PC-3 (cell line): ENCODE measurements around the gene SULT1C2. TPM values are rescaled to one million over a fixed set of nuclear protein-coding genes. Genes with fewer than 3 reads are reported as not detected.

Source experiments
- ATAC-seq: fragments of 200-7000 bp; cut with Tn5 transposase; 2 replicates; pipeline ENCODE4 v1.9.1; 2020; ENCODE audit warnings: mild to moderate bottlenecking, moderate library complexity
- BruUV-seq: library from RNA; stranded (reverse); fragments of 400-500 nt; replicated peaks from 2 replicates; lab custom pipeline; 2021; lab: Mats Ljungman, UMichigan
- CTCF ChIA-PET: fragments of 300-600 bp; sonication (Branson Sonifier 250); formaldehyde crosslinking; loops from one replicate; lab custom pipeline; 2022; ENCODE audit warnings: antibody characterized with exemption; lab: Charles Lee
- POLR2A ChIA-PET: fragments of 300-600 bp; sonication (Branson Sonifier 250); formaldehyde crosslinking; loops from one replicate; lab custom pipeline; 2022; ENCODE audit warnings: antibody characterized with exemption; ENCODE audit not compliant: unreplicated experiment; lab: Charles Lee
- DNase-seq: peaks from one replicate; pipeline ENCODE4 v3.0.0-alpha.2; 2015
- H2AFZ ChIP-seq: fragments of 300-600 bp; sonication (generic); 2 replicates; pipeline ENCODE4 v1.6.0; 2016; ENCODE audit warnings: antibody characterized with exemption, low read length
- H3F3A ChIP-seq: fragments of 300-600 bp; sonication (generic); one replicate; pipeline ENCODE4 v1.6.0; 2017; ENCODE audit warnings: antibody characterized with exemption, low read length, control low read depth, mild to moderate bottlenecking; ENCODE audit not compliant: unreplicated experiment
- H3K27ac ChIP-seq: fragments of 300-600 bp; sonication (generic); 2 replicates; pipeline ENCODE4 v1.5.1; 2016; ENCODE audit warnings: mild to moderate bottlenecking, low read length
- H3K27me3 ChIP-seq: fragments of 300-600 bp; sonication (generic); 2 replicates; pipeline ENCODE4 v1.6.1; 2016; ENCODE audit warnings: low read length, mixed read lengths
- H3K36me3 ChIP-seq: fragments of 300-600 bp; sonication (generic); 2 replicates; pipeline ENCODE4 v1.6.1; 2016; ENCODE audit warnings: low read depth, mixed run types, low read length, mixed read lengths
- H3K4me1 ChIP-seq: fragments of 300-600 bp; sonication (generic); 2 replicates; pipeline ENCODE4 v1.5.1; 2016; ENCODE audit warnings: low read length; ENCODE audit not compliant: insufficient read depth
- H3K4me2 ChIP-seq: fragments of 300-600 bp; sonication (generic); 2 replicates; pipeline ENCODE4 v1.6.0; 2016; ENCODE audit warnings: low read length
- H3K4me3 ChIP-seq: fragments of 300-600 bp; sonication (generic); 2 replicates; pipeline ENCODE4 v1.5.1; 2016; ENCODE audit warnings: mild to moderate bottlenecking, low read length, mixed read lengths
- H3K79me2 ChIP-seq: fragments of 300-600 bp; sonication (generic); 2 replicates; pipeline ENCODE4 v1.6.1; 2017; ENCODE audit warnings: low read length, mixed read lengths
- H3K9ac ChIP-seq: fragments of 300-600 bp; sonication (generic); 2 replicates; pipeline ENCODE4 v1.6.0; 2016; ENCODE audit warnings: mild to moderate bottlenecking, low read length
- H3K9me2 ChIP-seq: fragments of 300-600 bp; sonication (generic); replicated peaks from 2 replicates; pipeline ENCODE4 v1.6.1; 2016; ENCODE audit warnings: mixed run types, low read length, mixed read lengths
- H3K9me3 ChIP-seq: fragments of 300-600 bp; sonication (generic); 2 replicates; pipeline ENCODE4 v1.6.1; 2016; ENCODE audit warnings: low read length, mixed read lengths
- H4K20me1 ChIP-seq: fragments of 300-600 bp; sonication (generic); 2 replicates; pipeline ENCODE4 v1.6.1; 2016; ENCODE audit warnings: low read length, mixed read lengths
- CTCF ChIP-seq: fragments of 300-600 bp; sonication (generic); conservative IDR thresholded peaks from 2 replicates; pipeline ENCODE4 v1.5.1; 2017; ENCODE audit warnings: antibody characterized with exemption, low read depth, mild to moderate bottlenecking, low read length
- EZH2 ChIP-seq: fragments of 300-600 bp; sonication (generic); IDR thresholded peaks from one replicate; pipeline ENCODE4 v1.6.1; 2017; ENCODE audit warnings: antibody characterized with exemption, mild to moderate bottlenecking, low read length; ENCODE audit not compliant: unreplicated experiment
- EZH2phosphoT487 ChIP-seq: fragments of 300-600 bp; sonication (generic); IDR thresholded peaks from 2 replicates; pipeline ENCODE4 v1.6.1; 2018; ENCODE audit warnings: mild to moderate bottlenecking, antibody characterized with exemption, low read length, borderline replicate concordance
- intact Hi-C: fragments of 100-400 bp; cut with micrococcal nuclease; formaldehyde crosslinking; loops from 2 replicates; pipeline ENCODE4 v1.9.0; 2023
- total RNA-seq: library from RNA; depleted of rRNA; stranded (reverse); fragments of >200 nt; gene quantifications from 2 replicates; pipeline ENCODE4 v1.2.3, GENCODE V29; 2014

Gene SULT1C2
- total RNA-seq, 1 experiment from 2014 or later: not detected

GRCh38 chr2:108324531-108325255, 36.0 kb downstream of the SULT1C2 start:
- no peak overlapping the region for H3K4me2 ChIP-seq
- no peaks in the 10 kb centered on the region for H3F3A ChIP-seq
- peaks cover 23% of the 10 kb centered on the region for H3K4me1 ChIP-seq
- H3K27ac ChIP-seq: peak overlapping the region; percentile 26
- H3K4me3 ChIP-seq: no peak overlapping the region
- no peaks in the 10 kb centered on the region for H3K79me2 ChIP-seq
- CTCF ChIA-PET: interaction anchor here (0.5 kb wide), 1 partner anchor 71 kb away, joined by 3 read pairs; no protein-coding TSS in a partner anchor
- DNase-seq (peak; percentile 46), ATAC-seq (peak; percentile 66)
- no peaks in the 10 kb centered on the region for H3K27me3 ChIP-seq
- no peak for TF ChIP-seq CTCF
- TF ChIP-seq EZH2: no peak
- no peak for TF ChIP-seq EZH2phosphoT487
- no peak overlapping the region for H2AFZ ChIP-seq
- no TSS peak for BruUV-seq
- H3K36me3 ChIP-seq: no peaks in the 10 kb centered on the region
- H3K9ac ChIP-seq: no peak overlapping the region
- POLR2A ChIA-PET: interaction anchor here (0.8 kb wide), 1 partner anchor 52 kb away, joined by 4 read pairs; no protein-coding TSS in a partner anchor
- intact Hi-C loops: no loop called here
- H3K9me2 ChIP-seq: no peaks in the 10 kb centered on the region
- no peaks in the 10 kb centered on the region for H3K9me3 ChIP-seq
- H4K20me1 ChIP-seq: no peaks in the 10 kb centered on the region

- no peak overlapping the region for H3K27ac ChIP-seq
- H3K79me2 ChIP-seq: no peaks in the 10 kb centered on the region
- H3K4me1 ChIP-seq: peaks cover 23% of the 10 kb centered on the region
- ChIA-PET CTCF (no interaction called here), POLR2A (no interaction called here)
- H3K4me3 ChIP-seq: no peak overlapping the region
- BruUV-seq: no TSS peak
- DNase-seq (no peak), ATAC-seq (no peak)
- H3K27me3 ChIP-seq: no peaks in the 10 kb centered on the region
- H3K9ac ChIP-seq: no peak overlapping the region
- H3K9me3 ChIP-seq: no peaks in the 10 kb centered on the region
- H3K36me3 ChIP-seq: no peaks in the 10 kb centered on the region
- TF ChIP-seq EZH2phosphoT487 (no peak), CTCF (no peak), EZH2 (no peak)
- H2AFZ ChIP-seq: no peak overlapping the region
- no peaks in the 10 kb centered on the region for H3F3A ChIP-seq
- intact Hi-C loops: no loop called here
- H4K20me1 ChIP-seq: no peaks in the 10 kb centered on the region
- no peak overlapping the region for H3K4me2 ChIP-seq
- no peaks in the 10 kb centered on the region for H3K9me2 ChIP-seq
These were observed 37.1 kb downstream of the SULT1C2 start for GRCh38 chr2:108325756-108326155.

- Histone ChIP-seq H3K27ac (no peak overlapping the region), H3F3A (no peaks in the 10 kb centered on the region), H4K20me1 (no peaks in the 10 kb centered on the region), H2AFZ (no peak overlapping the region), H3K27me3 (no peaks in the 10 kb centered on the region), H3K4me1 (peaks cover 5% of the 10 kb centered on the region), H3K9ac (no peak overlapping the region), H3K9me2 (no peaks in the 10 kb centered on the region), H3K4me2 (no peak overlapping the region), H3K36me3 (no peaks in the 10 kb centered on the region), H3K79me2 (no peaks in the 10 kb centered on the region), H3K4me3 (no peak overlapping the region), H3K9me3 (no peaks in the 10 kb centered on the region)
- intact Hi-C loops: no loop called here
- DNase-seq (no peak), ATAC-seq (no peak)
- ChIA-PET CTCF (no interaction called here), POLR2A (no interaction called here)
- TF ChIP-seq EZH2 (no peak), CTCF (no peak), EZH2phosphoT487 (no peak)
- BruUV-seq: no TSS peak
These were observed 41.1 kb downstream of the SULT1C2 start for GRCh38 chr2:108329771-108330170.
